Loucy (cell line): ENCODE data around the gene TMEM94.

Experiments used
- H2AFZ ChIP-seq: fragments of 200-600 bp; sonication (generic); 2 replicates; pipeline ENCODE4 v1.6.0; 2016; ENCODE audit warnings: antibody characterized with exemption, mild to moderate bottlenecking, low read length, moderate library complexity
- H3F3A ChIP-seq: fragments of 200-600 bp; 2 replicates; pipeline ENCODE4 v1.6.0; 2016; ENCODE audit warnings: antibody characterized with exemption, low read depth, mild to moderate bottlenecking
- H3K27me3 ChIP-seq: fragments of 200-600 bp; sonication (generic); 2 replicates; pipeline ENCODE4 v1.6.1; 2014; ENCODE audit warnings: low read length, mild to moderate bottlenecking; ENCODE audit not compliant: insufficient read depth, poor library complexity, severe bottlenecking
- H3K36me3 ChIP-seq: fragments of 200-600 bp; sonication (generic); 2 replicates; pipeline ENCODE4 v1.6.1; 2016; ENCODE audit warnings: low read length; ENCODE audit not compliant: insufficient read depth
- H3K4me1 ChIP-seq: fragments of 200-600 bp; sonication (generic); 2 replicates; pipeline ENCODE4 v1.5.1; 2014; ENCODE audit warnings: low read length, mild to moderate bottlenecking; ENCODE audit not compliant: insufficient read depth, poor library complexity, severe bottlenecking
- H3K4me2 ChIP-seq: fragments of 200-600 bp; sonication (generic); 2 replicates; pipeline ENCODE4 v1.6.0; 2014; ENCODE audit warnings: antibody characterized with exemption, low read length, low read depth, mild to moderate bottlenecking; ENCODE audit not compliant: poor library complexity, severe bottlenecking
- H3K4me3 ChIP-seq: fragments of 200-600 bp; sonication (generic); 2 replicates; pipeline ENCODE4 v1.5.1; 2014; ENCODE audit warnings: low read length, mild to moderate bottlenecking, mixed read lengths; ENCODE audit not compliant: poor library complexity, severe bottlenecking
- H3K79me2 ChIP-seq: fragments of 200-600 bp; sonication (generic); 2 replicates; pipeline ENCODE4 v1.6.1; 2014; ENCODE audit warnings: low read length; ENCODE audit not compliant: insufficient read depth
- H3K9ac ChIP-seq: fragments of 200-600 bp; sonication (generic); 2 replicates; pipeline ENCODE4 v1.6.0; 2014; ENCODE audit warnings: mild to moderate bottlenecking, low read depth, low read length, moderate library complexity; ENCODE audit not compliant: poor library complexity, severe bottlenecking
- H3K9me2 ChIP-seq: fragments of 200-600 bp; sonication (generic); replicated peaks from 2 replicates; pipeline ENCODE4 v1.6.1; 2016; ENCODE audit warnings: low read depth, low read length, mixed read lengths
- H3K9me3 ChIP-seq: fragments of 200-600 bp; sonication (generic); 2 replicates; pipeline ENCODE4 v1.6.1; 2014; ENCODE audit warnings: mild to moderate bottlenecking, antibody characterized with exemption, low read length, low read depth; ENCODE audit not compliant: insufficient read depth
- H4K20me1 ChIP-seq: fragments of 200-600 bp; sonication (generic); 2 replicates; pipeline ENCODE4 v1.6.0; 2014; ENCODE audit warnings: antibody characterized with exemption, low read length, mild to moderate bottlenecking; ENCODE audit not compliant: insufficient read depth, poor library complexity, severe bottlenecking
- EZH2phosphoT487 ChIP-seq: fragments of 200-600 bp; IDR thresholded peaks from 2 replicates; pipeline ENCODE4 v1.6.1; 2018; ENCODE audit warnings: antibody characterized with exemption, mild to moderate bottlenecking, moderate library complexity, borderline replicate concordance
- TF ChIP-seq, protein P1 (sequence below): fragments of 200-600 bp; sonication (generic); conservative IDR thresholded peaks from 2 replicates; pipeline ENCODE4 v1.5.1; 2014; ENCODE audit warnings: mild to moderate bottlenecking, antibody characterized with exemption, low read length

The TMEM94 gene

DNA sequence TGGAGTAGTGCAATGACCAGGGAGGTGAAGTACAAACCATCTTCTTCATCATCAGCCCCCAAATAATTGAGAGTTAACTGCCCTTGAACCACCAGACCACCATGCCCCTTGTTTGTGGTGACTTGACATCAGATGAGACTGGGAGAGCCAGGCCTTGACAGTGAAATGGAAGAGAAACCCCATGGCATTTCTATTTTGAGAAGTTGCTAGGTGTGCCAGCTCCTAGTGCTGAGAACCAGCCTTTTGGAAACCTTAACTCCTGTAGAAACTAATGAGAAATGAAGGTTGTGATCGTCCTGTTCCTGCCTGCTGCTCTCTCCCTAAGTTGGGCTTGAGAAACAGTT lies 2.8 kb downstream of the TMEM94 start:
- H2AFZ ChIP-seq = no peak overlapping the region
- no peaks in the 10 kb centered on the region for H4K20me1 ChIP-seq
- H3K4me1 ChIP-seq = peaks cover 46% of the 10 kb centered on the region
- no peaks in the 10 kb centered on the region for H3K27me3 ChIP-seq
- H3K36me3 ChIP-seq = no peaks in the 10 kb centered on the region
- no peaks in the 10 kb centered on the region for H3K9me2 ChIP-seq
- H3K4me2 ChIP-seq = peak overlapping the region; percentile 7
- H3K79me2 ChIP-seq = peaks cover 19% of the 10 kb centered on the region; the same call in 1 of the 2 replicates
- no peak for TF ChIP-seq EZH2phosphoT487
- TF ChIP-seq, protein P1, sequence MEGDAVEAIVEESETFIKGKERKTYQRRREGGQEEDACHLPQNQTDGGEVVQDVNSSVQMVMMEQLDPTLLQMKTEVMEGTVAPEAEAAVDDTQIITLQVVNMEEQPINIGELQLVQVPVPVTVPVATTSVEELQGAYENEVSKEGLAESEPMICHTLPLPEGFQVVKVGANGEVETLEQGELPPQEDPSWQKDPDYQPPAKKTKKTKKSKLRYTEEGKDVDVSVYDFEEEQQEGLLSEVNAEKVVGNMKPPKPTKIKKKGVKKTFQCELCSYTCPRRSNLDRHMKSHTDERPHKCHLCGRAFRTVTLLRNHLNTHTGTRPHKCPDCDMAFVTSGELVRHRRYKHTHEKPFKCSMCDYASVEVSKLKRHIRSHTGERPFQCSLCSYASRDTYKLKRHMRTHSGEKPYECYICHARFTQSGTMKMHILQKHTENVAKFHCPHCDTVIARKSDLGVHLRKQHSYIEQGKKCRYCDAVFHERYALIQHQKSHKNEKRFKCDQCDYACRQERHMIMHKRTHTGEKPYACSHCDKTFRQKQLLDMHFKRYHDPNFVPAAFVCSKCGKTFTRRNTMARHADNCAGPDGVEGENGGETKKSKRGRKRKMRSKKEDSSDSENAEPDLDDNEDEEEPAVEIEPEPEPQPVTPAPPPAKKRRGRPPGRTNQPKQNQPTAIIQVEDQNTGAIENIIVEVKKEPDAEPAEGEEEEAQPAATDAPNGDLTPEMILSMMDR = no peak
- no peaks in the 10 kb centered on the region for H3K9me3 ChIP-seq
- H3K4me3 ChIP-seq = no peak overlapping the region
- H3F3A ChIP-seq = 0 out of 2 replicates have a peak, but pooled peaks cover 3% of the 10 kb centered on the region
- no peak overlapping the region for H3K9ac ChIP-seq

GRCh38 chr17:75459590-75460267 lies 3.3 kb downstream of the TMEM94 start:
- H3K9me3 ChIP-seq = no peaks in the 10 kb centered on the region
- no peaks in the 10 kb centered on the region for H3K36me3 ChIP-seq
- no peaks in the 10 kb centered on the region for H3F3A ChIP-seq
- H3K4me2 ChIP-seq = peak overlapping the region; percentile 7
- no peaks in the 10 kb centered on the region for H3K27me3 ChIP-seq
- H3K9ac ChIP-seq = no peak overlapping the region
- H3K9me2 ChIP-seq = no peaks in the 10 kb centered on the region
- H4K20me1 ChIP-seq = no peaks in the 10 kb centered on the region
- H3K79me2 ChIP-seq = peaks cover 19% of the 10 kb centered on the region; the same call in 1 of the 2 replicates
- TF ChIP-seq, protein P1 = no peak
- TF ChIP-seq EZH2phosphoT487 = no peak
- no peak overlapping the region for H3K4me3 ChIP-seq
- H2AFZ ChIP-seq = no peak overlapping the region
- peaks cover 41% of the 10 kb centered on the region for H3K4me1 ChIP-seq

GRCh38 chr17:75460295-75460694 lies 3.9 kb downstream of the TMEM94 start:
- peaks cover 38% of the 10 kb centered on the region for H3K4me1 ChIP-seq

More at GRCh38 chr17:75460295-75460694, 3.9 kb downstream of the TMEM94 start:
- H3K9me2 ChIP-seq = no peaks in the 10 kb centered on the region
- H3F3A ChIP-seq = no peaks in the 10 kb centered on the region
- H3K4me3 ChIP-seq = no peak overlapping the region
- H3K36me3 ChIP-seq = no peaks in the 10 kb centered on the region
- H3K4me2 ChIP-seq = peak overlapping the region; percentile 7
- H3K79me2 ChIP-seq = peaks cover 19% of the 10 kb centered on the region; the same call in 1 of the 2 replicates
- no peaks in the 10 kb centered on the region for H3K9me3 ChIP-seq
- no peak overlapping the region for H3K9ac ChIP-seq
- H4K20me1 ChIP-seq = no peaks in the 10 kb centered on the region
- H2AFZ ChIP-seq = no peak overlapping the region
- H3K27me3 ChIP-seq = no peaks in the 10 kb centered on the region
- TF ChIP-seq EZH2phosphoT487 = no peak
- TF ChIP-seq, protein P1 = no peak
